ENCODE data around the gene CHRM3.

Gene CHRM3

DNA sequence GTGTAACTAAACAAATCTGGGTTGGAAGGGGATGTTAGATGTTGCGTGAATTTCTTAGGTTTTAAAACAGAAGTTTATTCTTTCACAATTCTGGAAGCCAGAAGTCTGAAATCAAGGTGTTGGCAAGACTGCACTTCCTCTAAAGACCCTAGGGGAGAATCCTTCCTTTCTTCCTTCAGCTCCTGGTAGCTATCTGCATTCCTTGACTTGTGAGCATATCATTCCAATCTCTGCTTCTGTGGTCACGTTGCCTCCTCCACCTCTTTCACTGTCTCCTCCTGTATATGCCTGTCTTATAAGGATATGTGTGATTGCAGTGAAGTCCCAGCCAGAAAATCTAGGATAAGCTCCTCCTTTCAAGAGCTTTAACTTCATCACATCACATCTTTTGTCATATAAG is 7.7 kb downstream of the CHRM3 start:
- no peak overlapping the region for H3K4me3 ChIP-seq (ENCODE audit: low read depth, low read length)
- DNase-seq (ENCODE audit: low read depth), result no peak
- TF ChIP-seq, protein P1, sequence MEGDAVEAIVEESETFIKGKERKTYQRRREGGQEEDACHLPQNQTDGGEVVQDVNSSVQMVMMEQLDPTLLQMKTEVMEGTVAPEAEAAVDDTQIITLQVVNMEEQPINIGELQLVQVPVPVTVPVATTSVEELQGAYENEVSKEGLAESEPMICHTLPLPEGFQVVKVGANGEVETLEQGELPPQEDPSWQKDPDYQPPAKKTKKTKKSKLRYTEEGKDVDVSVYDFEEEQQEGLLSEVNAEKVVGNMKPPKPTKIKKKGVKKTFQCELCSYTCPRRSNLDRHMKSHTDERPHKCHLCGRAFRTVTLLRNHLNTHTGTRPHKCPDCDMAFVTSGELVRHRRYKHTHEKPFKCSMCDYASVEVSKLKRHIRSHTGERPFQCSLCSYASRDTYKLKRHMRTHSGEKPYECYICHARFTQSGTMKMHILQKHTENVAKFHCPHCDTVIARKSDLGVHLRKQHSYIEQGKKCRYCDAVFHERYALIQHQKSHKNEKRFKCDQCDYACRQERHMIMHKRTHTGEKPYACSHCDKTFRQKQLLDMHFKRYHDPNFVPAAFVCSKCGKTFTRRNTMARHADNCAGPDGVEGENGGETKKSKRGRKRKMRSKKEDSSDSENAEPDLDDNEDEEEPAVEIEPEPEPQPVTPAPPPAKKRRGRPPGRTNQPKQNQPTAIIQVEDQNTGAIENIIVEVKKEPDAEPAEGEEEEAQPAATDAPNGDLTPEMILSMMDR (conservative IDR thresholded peaks at IDR 0.05; ENCODE audit: low read depth, low read length), result no peak

DNA sequence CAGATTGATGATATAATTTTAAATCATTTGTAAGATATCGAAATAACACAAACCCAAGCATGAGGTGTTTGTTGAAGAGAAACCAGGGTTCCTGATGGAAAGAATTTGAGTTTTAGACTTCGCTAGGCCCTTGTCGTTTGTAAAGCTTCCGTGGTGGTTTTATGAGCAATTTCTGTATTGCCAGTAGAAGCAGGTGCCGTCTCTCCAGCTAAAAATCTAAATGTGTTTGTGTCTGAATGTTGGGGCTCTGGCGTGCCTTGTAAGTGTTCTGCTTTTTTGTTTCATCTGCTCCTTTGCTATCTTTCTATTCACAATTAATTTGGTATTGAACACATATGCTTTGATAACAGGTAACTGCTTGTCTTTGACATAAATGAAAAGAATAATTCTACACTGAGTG is 27.5 kb downstream of the CHRM3 start:
- no peak overlapping the region for H3K4me3 ChIP-seq (ENCODE audit: low read depth, low read length)
- TF ChIP-seq, protein P1 (conservative IDR thresholded peaks at IDR 0.05; ENCODE audit: low read depth, low read length), result no peak

DNA sequence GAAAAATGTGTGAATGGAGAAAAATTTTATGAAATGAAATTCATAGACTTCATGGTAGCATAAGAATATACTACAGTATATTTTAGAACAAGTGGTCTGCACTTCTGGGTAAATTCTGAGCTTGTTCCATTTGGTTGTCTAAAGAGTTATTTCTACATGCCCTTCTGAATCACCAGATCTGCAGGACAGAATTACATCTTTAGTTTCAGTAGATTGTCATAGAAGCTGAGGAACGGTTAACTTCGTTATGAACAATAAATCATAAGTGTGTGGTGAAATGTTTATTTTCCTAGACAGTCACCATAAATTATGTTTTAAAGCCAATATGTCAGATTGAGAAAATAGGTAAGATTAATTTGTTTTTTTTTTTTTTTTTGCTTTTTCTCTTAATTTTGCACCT is 30.9 kb downstream of the CHRM3 start:
- H3K4me3 ChIP-seq (ENCODE audit: low read depth, low read length), result no peak overlapping the region
- TF ChIP-seq, protein P1 (conservative IDR thresholded peaks at IDR 0.05; ENCODE audit: low read depth, low read length), result no peak

More for the DNA sequence above, 27.5 kb downstream of the CHRM3 start:
- DNase-seq (ENCODE audit: low read depth), result no peak

DNA sequence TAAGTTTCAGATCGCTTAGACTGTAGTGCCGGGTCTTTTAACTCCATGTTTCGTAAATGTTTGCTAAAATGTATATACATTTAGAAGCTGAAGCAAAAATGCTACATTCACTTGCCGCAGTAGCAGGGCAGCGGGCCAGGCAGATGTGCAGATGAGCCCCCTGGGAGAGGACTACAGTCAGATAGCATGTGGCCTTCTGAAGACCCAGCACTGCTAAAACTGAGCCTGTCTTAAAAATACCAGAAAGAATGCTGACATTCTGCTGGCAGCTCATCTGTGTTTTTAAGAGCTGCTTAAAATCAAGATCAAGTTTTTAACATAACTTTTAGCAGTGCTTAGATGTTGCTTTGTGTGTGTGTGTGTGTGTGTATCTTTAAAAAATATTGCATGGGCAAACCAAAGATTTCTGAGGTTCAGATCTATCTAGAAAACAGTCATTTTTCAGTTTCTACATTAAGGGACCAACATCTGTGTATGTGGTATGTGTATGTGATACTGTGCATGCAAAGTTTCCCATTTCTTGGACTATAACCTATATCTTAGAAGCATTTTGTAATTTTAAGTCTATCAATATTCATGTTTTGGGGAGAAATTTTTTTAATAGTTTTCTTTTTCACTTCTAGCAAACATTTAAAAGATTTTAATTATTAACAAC is 31.7 kb downstream of the CHRM3 start:
- TF ChIP-seq, protein P1 (conservative IDR thresholded peaks at IDR 0.05; ENCODE audit: low read depth, low read length), result no peak
- H3K4me3 ChIP-seq (ENCODE audit: low read depth, low read length), result no peak overlapping the region
- DNase-seq (ENCODE audit: low read depth), result no peak

More for the DNA sequence above, 30.9 kb downstream of the CHRM3 start:
- no peak for DNase-seq (ENCODE audit: low read depth)

DNA sequence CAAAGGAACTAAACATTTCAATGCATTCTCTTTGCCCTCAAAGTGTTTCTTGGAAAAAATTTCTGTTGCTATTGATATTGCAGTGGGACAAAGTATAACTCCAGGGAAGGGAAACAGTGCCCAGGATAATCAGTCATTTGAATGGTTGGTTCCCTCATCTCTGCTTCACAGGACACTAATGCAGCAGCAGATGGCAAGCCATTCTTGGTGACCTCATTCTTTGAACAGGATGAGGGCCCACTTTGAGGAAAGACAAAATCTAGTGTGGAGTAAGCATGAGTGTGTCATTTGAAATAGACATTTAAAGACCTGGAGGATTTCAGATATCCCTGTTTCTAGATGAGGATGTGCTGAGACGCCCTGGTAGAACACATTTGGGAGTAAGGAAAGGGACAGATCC is 32.3 kb downstream of the CHRM3 start:
- DNase-seq (ENCODE audit: low read depth), result no peak
- TF ChIP-seq, protein P1 (conservative IDR thresholded peaks at IDR 0.05; ENCODE audit: low read depth, low read length), result no peak
- no peak overlapping the region for H3K4me3 ChIP-seq (ENCODE audit: low read depth, low read length)

DNA sequence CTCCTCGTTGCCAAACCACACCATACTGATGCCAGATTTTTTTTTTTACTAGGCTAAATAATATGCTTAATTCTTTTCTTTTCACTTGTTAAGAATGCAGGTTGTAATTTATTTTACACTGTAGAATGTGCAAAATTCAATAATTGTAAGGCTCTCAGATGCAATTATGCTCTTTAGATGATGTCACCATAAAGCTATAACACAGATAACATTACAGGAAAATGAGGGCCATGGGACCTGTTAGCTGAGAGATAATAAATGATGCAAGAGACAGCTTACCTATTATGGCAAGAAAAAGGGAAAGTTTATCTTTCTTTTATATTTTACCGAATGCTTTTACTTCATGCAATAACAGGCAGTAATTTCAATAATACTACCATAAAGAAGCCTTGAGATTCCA is 35.4 kb downstream of the CHRM3 start:
- TF ChIP-seq, protein P1 (conservative IDR thresholded peaks at IDR 0.05; ENCODE audit: low read depth, low read length), result no peak
- no peak for DNase-seq (ENCODE audit: low read depth)

DNA sequence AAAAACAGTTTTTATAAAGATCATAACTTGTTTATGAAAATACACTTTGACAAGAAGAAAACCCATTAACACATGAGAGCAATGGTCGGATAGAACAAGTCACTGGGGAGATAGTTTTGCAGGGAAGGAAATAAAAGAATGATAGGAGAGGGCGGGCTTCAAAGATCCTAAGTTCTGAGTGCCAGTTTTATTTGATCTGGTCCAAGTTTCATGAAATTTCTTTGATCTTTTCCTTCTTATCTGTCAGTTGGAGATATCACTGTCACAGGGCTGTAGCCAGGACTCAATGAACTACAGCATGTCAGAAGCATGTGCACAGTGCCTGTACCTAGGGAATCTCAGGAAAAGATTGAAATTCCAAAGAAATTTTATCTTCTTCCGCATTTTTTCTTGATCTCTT is 36.5 kb downstream of the CHRM3 start:
- no peak overlapping the region for H3K4me3 ChIP-seq (ENCODE audit: low read depth, low read length)
- no peak for DNase-seq (ENCODE audit: low read depth)
- TF ChIP-seq, protein P1 (conservative IDR thresholded peaks at IDR 0.05; ENCODE audit: low read depth, low read length), result no peak

More for the DNA sequence above, 35.4 kb downstream of the CHRM3 start:
- H3K4me3 ChIP-seq (ENCODE audit: low read depth, low read length), result no peak overlapping the region
